Measurements from ENCODE around the gene SAMM50.

DNA sequence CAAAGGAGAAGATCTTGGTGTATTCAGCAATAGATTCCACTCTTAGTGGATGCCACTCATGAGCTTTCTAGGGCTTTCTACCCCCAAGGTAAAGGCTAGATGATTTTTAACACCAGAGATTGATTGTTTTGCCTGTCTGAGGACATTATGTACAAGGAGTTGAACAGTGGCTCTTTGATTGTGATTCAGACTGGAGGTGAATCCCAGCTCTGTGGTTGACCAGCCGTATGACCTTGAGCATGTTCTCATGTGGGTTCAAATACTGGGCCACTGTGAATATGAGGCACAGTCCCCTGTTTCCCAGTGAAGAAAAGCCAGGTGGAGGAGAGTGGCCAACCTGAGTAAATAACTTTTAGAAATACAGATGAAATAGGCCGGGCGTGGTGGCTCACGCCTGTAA, 44.9 kb downstream of the SAMM50 start:
- TF ChIP-seq, protein P1, sequence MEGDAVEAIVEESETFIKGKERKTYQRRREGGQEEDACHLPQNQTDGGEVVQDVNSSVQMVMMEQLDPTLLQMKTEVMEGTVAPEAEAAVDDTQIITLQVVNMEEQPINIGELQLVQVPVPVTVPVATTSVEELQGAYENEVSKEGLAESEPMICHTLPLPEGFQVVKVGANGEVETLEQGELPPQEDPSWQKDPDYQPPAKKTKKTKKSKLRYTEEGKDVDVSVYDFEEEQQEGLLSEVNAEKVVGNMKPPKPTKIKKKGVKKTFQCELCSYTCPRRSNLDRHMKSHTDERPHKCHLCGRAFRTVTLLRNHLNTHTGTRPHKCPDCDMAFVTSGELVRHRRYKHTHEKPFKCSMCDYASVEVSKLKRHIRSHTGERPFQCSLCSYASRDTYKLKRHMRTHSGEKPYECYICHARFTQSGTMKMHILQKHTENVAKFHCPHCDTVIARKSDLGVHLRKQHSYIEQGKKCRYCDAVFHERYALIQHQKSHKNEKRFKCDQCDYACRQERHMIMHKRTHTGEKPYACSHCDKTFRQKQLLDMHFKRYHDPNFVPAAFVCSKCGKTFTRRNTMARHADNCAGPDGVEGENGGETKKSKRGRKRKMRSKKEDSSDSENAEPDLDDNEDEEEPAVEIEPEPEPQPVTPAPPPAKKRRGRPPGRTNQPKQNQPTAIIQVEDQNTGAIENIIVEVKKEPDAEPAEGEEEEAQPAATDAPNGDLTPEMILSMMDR (IDR thresholded peaks at IDR 0.05): no peak
- TF ChIP-seq POLR2A (IDR thresholded peaks at IDR 0.05): no peak
